ENCODE measurements around the gene NUDT2.

The NUDT2 gene

GRCh38 chr9:34370970-34371880, 41.9 kb downstream of the NUDT2 start:
- DNase-seq (ENCODE audit: low read depth), result no peak

DNA sequence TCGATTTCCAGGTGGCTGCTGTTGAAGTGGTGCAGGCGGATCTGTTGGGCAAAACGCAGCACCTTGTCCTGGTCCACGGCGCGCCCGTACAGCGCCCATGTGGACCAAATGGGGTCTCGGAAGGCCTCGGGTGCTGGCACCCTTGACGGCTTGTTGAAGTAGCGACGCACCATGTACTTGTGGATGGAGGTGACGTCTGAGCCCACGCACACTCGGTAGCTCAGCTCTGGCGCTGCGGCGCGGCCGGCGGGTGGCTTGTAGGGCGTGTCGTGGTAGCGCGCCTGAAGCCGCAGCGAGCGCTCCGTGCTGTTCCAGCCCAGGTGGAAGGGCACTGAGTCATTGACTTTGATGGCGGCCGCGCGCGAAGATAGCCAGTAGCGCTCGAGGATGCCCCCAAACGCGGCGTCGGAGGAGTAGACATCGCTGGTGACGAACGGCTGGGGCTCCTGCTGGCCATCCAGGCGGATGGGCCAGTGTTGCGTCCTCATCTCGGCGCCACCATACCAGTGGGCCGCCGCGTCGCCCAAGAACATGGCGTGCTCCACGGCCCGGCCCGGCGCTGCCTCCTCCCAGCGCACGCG, 42.6 kb downstream of the NUDT2 start:
- no peak for DNase-seq (ENCODE audit: low read depth)

DNA sequence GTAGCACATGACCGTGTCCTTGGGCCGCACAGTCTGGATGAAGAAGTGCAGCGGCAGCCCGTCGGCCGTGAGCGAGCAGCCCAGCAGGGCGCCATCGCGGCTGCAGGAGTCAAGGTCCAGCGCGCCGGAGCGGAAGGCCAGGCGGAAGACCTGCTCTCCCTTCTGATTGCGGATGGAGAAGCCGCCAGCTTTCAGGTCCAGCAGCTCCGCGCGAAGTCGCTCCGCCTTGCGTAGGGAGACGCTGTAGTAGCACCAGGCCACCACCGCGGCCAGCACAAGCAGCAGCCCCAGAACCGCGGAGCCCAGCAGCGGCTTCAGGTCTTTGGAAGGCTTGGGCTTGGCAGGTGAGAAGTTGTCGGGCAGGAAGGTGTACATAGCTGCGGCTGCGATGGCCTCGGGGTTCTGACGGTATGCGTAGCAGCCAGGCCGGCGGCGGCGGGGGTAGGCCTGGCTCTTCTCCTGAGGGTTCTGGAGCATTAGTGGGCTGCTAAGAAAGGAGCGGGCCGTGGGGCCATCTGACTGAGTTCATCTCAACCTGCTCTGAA, 43.2 kb downstream of the NUDT2 start:
- no peak for DNase-seq (ENCODE audit: low read depth)

- no peak for DNase-seq (ENCODE audit: low read depth)
Observed at GRCh38 chr9:34373749-34374148, 44.4 kb downstream of the NUDT2 start.

GRCh38 chr9:34374339-34374738, 45.0 kb downstream of the NUDT2 start:
- no peak for DNase-seq (ENCODE audit: low read depth)

GRCh38 chr9:34374905-34375552, 45.7 kb downstream of the NUDT2 start:
- no peak for DNase-seq (ENCODE audit: low read depth)

GRCh38 chr9:34375901-34376595, 46.7 kb downstream of the NUDT2 start:
- DNase-seq (ENCODE audit: low read depth), result peak; percentile 29

- DNase-seq (ENCODE audit: low read depth), result peak; percentile 95
Observed at GRCh38 chr9:34376596-34377403, 47.4 kb downstream of the NUDT2 start, which contains the start of gene MYORG. Gene MYORG (minus strand): TSS chr9:34376898. CDS start chr9:34372943, 3,955 bp downstream.

- no peak for DNase-seq (ENCODE audit: low read depth)
Observed at GRCh38 chr9:34377404-34377746, 48.0 kb downstream of the NUDT2 start.

GRCh38 chr9:34378376-34379060, 49.1 kb downstream of the NUDT2 start:
- no peak for DNase-seq (ENCODE audit: low read depth)

GRCh38 chr9:34379334-34380033, 50.1 kb downstream of the NUDT2 start:
- peak; percentile 81 for DNase-seq (ENCODE audit: low read depth)

DNA sequence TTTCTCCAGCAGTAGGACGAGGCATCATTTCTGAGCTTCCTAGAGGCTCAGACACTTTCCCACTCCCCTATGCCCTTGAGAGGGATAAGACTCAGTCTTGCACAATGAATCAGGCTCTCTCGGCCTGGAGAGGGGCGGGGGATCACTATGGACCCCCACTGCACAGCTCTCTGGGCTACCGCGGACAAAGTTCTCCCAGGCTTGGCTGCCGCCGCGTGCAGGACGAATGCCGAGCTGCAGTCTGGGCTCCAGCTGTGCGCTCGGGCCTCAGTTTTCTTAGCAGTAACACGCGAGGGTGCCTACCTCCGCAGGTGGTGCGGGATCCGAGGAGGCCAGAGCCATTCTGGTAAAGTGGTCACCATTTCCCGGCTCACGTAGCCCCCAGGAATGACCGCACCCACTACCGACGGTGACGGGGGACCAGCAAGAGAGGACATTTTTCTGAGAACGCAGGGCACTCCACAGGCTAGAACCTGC, 50.7 kb downstream of the NUDT2 start:
- no peak for DNase-seq (ENCODE audit: low read depth)

DNA sequence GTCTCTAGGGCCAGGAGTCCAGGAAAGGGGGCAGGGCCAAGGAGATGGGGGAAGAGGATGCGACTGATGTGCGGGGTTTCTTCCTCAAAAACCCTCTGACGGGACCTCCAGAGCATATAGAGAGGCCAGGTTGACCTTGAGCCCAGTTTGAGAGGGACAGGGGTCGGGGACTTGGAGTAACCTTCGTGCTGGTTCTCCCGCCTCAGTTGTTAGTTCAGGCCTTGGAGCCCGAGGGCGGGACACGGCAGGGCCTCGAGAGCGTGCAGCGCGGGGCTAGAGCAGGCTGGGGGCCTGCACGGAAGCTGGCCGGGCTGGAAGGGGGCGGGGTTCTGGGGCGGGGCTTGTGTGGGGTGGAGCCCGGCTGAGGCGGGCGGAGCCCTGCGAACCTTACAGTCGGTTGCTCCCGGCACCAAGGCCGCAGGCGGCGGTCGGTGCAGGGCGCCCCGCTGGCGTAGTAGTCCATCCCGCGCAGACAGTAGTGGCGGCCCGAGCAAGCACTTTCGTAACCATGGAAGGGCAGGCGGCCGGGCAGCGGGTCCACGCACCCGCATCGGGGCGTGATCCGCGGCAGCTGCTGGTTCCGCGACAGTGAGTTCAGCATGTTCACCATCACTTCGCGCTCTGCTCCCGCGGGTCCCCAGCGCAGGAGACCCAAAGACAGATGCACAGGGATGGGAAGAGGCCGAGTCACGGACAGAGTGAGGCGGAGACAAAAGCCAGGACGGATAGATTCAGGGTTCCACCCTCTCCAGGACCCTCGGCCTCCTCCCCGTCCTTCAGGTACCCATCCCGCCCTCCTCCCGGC, 51.3 kb downstream of the NUDT2 start:
- peak; percentile 69 for DNase-seq (ENCODE audit: low read depth)

DNA sequence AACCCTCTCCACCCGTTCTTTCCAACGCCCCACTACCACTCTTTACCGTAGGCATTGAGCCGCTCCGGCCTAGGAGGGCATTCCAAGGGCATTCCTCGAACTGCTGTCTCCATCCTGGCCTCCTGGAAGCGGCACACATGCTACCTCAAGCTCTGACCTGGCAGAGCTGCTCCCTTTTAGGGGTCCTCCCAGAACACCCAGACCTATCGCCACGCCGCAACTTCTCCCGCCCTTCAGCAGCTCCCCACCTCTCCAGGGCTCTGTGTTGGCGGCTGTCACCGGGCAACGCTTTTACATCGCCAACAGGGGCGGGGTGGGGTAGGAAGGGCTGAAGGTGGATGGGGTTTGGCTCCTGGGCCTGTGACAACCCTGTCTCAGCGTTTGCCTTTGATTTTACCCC, 52.0 kb downstream of the NUDT2 start:
- no peak for DNase-seq (ENCODE audit: low read depth)

DNA sequence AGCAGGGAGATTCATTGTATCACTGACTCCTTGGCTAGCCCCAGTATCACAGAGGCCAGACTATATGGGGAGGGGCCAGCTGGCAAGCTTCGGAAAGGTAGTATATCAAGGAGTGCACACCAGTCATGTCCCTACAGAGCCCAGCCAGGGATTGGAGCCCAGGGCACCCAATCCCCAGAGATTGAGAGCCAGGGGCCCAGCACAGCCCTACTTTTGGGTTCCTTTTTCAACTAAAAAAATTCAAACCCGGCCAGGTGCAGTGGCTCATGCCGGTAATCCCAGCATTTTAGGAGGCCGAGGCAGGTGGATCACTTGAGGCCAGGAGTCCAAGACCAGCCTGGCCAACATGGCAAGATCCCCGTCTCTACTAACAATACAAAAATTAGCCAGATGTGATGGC, 52.7 kb downstream of the NUDT2 start:
- no peak for DNase-seq (ENCODE audit: low read depth)

GRCh38 chr9:34382879-34383278, 53.5 kb downstream of the NUDT2 start:
- DNase-seq (ENCODE audit: low read depth), result no peak

DNA sequence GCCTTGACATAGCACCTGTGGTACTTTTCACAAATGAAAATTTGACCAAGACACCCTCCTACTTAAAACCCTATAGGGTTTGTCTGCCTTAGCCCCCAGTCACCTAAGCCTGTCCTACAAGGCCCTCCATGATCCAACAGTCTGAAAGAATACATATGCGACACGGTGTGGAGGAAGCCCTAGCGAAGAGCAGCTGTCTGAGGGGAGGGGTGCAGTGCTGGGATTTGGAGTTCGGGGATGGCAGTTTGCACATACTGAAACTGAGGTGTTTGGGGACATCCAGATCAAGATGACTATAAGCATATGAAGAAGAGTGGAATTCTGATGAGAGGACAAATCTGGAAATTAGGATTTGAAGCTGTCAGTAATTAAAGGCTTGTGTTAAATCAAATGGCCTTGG, 54.5 kb downstream of the NUDT2 start:
- no peak for DNase-seq (ENCODE audit: low read depth)

- DNase-seq (ENCODE audit: low read depth), result no peak
Observed at GRCh38 chr9:34384368-34385165, 55.2 kb downstream of the NUDT2 start.

Measured in activated T-helper 9 cell treated with anti-CD3 and anti-CD28 coated beads, Interleukin-2, amount 50 U/mL, for 16 hours (primary cell).